RWPE2 (cell line): ENCODE results near the gene NUDT22.

Source experiments
- ATAC-seq: fragments of 200-7000 bp; cut with Tn5 transposase; 3 replicates; pipeline ENCODE4 v1.9.1; 2021; ENCODE audit warnings: low read depth
- DNase-seq: peaks from one replicate; pipeline ENCODE4 v3.0.0-alpha.2; 2020; ENCODE audit warnings: low spot score
- H3K27ac ChIP-seq: fragments of 450-650 bp; 2 replicates; pipeline ENCODE4 v1.5.1; 2017; ENCODE audit warnings: mild to moderate bottlenecking; ENCODE audit not compliant: poor library complexity, severe bottlenecking
- H3K27me3 ChIP-seq: fragments of 250-450 bp; sonication (Bioruptor Pico); 2 replicates; pipeline ENCODE4 v1.5.1; 2021; ENCODE audit warnings: mild to moderate bottlenecking, moderate library complexity; ENCODE audit not compliant: insufficient read depth, poor library complexity, severe bottlenecking
- H3K36me3 ChIP-seq: fragments of 250-450 bp; sonication (Bioruptor Pico); 2 replicates; pipeline ENCODE4 v1.5.1; 2020; ENCODE audit warnings: low read depth, mild to moderate bottlenecking, moderate library complexity
- H3K4me1 ChIP-seq: fragments of 250-450 bp; sonication (Bioruptor Pico); 2 replicates; pipeline ENCODE4 v1.5.1; 2021; ENCODE audit warnings: mild to moderate bottlenecking, moderate library complexity; ENCODE audit not compliant: insufficient read depth, poor library complexity, severe bottlenecking
- H3K4me3 ChIP-seq: fragments of 250-450 bp; sonication (Bioruptor Pico); 2 replicates; pipeline ENCODE4 v1.5.1; 2021; ENCODE audit warnings: mild to moderate bottlenecking, moderate library complexity; ENCODE audit not compliant: severe bottlenecking
- H3K9me3 ChIP-seq: fragments of 250-450 bp; sonication (Bioruptor Pico); 2 replicates; pipeline ENCODE4 v1.5.1; 2021; ENCODE audit warnings: mild to moderate bottlenecking, moderate library complexity; ENCODE audit not compliant: severe bottlenecking
- TF ChIP-seq, protein P1 (sequence below): fragments of 450-650 bp; IDR thresholded peaks from one replicate; pipeline ENCODE4 v1.5.1; 2017; ENCODE audit warnings: mild to moderate bottlenecking, moderate library complexity; ENCODE audit not compliant: poor library complexity, severe bottlenecking

The NUDT22 gene

DNA sequence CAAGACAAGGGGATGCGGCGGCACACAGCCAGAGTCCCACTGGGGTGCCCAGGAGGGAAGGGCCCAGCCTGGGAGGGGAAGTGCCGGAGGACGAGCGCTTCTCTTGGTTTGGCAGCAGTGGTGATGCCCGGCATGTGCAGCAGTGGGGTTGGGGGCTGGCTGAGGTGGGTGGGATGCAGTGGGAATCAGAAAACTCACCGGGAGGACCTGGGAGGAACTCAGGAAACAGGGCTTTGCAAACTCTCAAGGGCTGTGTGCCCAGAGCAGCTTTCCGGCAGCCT is 16.6 kb upstream of the NUDT22 start:
- Histone ChIP-seq H3K27me3 (no peaks in the 10 kb centered on the region), H3K4me1 (no peaks in the 10 kb centered on the region), H3K9me3 (no peaks in the 10 kb centered on the region), H3K36me3 (peaks cover 21% of the 10 kb centered on the region), H3K27ac (no peak overlapping the region), H3K4me3 (no peak overlapping the region)
- DNase-seq (no peak), ATAC-seq (no peak)
- TF ChIP-seq, protein P1, sequence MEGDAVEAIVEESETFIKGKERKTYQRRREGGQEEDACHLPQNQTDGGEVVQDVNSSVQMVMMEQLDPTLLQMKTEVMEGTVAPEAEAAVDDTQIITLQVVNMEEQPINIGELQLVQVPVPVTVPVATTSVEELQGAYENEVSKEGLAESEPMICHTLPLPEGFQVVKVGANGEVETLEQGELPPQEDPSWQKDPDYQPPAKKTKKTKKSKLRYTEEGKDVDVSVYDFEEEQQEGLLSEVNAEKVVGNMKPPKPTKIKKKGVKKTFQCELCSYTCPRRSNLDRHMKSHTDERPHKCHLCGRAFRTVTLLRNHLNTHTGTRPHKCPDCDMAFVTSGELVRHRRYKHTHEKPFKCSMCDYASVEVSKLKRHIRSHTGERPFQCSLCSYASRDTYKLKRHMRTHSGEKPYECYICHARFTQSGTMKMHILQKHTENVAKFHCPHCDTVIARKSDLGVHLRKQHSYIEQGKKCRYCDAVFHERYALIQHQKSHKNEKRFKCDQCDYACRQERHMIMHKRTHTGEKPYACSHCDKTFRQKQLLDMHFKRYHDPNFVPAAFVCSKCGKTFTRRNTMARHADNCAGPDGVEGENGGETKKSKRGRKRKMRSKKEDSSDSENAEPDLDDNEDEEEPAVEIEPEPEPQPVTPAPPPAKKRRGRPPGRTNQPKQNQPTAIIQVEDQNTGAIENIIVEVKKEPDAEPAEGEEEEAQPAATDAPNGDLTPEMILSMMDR: no peak

DNA sequence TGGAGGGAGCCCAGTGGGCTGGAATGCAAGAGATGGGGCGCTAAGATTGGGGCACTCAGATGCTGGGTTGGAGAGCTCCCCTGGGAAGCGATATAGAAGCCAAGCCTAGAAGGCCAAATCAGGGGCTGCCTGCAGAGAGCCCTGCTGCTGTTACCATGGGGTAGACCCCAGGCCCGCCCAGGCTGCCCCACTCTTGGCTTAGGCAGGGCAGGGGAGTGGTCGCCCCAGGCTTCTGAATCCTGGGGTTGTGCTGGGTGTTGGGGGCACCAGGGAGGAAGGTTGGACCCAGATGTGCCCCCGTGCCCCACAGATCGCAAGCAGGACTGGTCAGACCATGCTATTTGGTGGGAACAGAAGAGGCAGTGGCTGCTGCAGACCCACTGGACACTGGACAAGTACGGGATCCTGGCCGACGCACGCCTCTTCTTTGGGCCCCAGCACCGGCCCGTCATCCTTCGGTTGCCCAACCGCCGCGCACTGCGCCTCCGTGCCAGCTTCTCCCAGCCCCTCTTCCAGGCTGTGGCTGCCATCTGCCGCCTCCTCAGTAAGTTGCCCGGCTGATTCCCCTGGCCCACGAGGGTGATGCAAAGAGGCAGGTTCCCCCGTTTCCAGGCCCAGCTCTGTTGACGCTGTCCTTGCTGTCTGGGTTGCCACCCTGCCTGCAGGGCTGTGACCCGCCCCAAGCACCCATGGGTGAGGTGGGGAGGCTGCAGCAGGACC is 15.6 kb upstream of the NUDT22 start:
- TF ChIP-seq, protein P1: no peak
- no peak overlapping the region for H3K27ac ChIP-seq
- DNase-seq: no peak
- H3K36me3 ChIP-seq: peaks cover 12% of the 10 kb centered on the region
- H3K27me3 ChIP-seq: no peaks in the 10 kb centered on the region
- H3K4me1 ChIP-seq: no peaks in the 10 kb centered on the region
- no peak overlapping the region for H3K4me3 ChIP-seq
- ATAC-seq: no peak
- H3K9me3 ChIP-seq: no peaks in the 10 kb centered on the region

DNA sequence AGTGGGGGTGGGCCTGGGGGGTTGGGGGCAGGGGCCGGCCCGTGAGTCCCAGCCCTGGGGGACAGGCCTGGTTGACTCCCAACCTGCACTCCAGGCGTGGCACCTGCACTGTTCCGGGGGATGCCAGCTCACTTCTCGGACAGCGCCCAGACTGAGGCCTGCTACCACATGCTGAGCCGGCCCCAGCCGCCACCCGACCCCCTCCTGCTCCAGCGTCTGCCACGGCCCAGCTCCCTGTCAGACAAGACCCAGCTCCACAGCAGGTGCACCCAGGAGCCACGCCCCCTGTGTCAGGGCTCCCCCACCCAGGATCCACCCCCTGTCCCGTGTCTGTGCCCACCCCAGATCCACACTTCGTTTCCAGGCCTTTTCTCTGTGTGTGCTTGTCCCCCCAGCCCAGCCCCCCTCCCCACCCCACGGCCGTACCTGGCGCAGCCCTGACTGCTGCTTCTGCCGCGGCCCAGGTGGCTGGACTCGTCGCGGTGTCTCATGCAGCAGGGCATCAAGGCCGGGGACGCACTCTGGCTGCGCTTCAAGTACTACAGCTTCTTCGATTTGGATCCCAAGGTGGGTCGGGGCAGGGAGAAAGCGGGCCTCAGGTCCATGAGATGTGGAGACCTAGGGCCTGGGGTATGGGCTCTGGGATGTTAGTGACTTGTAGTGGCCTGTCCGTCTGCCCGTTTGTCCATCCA is 14.7 kb upstream of the NUDT22 start:
- TF ChIP-seq, protein P1: no peak
- no peak overlapping the region for H3K4me3 ChIP-seq
- no peaks in the 10 kb centered on the region for H3K4me1 ChIP-seq
- DNase-seq (no peak), ATAC-seq (no peak)
- H3K36me3 ChIP-seq: peaks cover 7% of the 10 kb centered on the region
- no peaks in the 10 kb centered on the region for H3K9me3 ChIP-seq
- no peak overlapping the region for H3K27ac ChIP-seq
- no peaks in the 10 kb centered on the region for H3K27me3 ChIP-seq

DNA sequence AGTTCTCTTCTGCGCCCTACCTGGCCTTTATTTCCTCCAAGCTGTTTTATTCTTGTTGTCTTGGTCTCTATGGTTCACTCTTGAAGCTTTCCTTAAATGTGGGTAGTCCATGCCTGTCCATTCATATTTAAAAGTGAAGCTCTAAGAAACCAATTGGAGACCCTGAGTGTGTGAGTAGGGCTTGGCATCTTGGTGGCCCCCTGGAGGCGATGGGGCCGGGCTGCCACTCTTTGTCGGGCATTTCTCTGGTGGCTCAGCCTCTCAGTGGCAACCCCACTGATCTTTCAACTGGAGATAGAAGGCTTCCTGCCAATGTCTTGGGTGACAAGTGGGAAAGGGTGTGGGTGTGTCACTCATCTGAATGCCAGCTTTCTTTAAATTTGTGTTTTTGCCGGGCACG is 9.2 kb upstream of the NUDT22 start:
- DNase-seq (no peak), ATAC-seq (no peak)
- no peaks in the 10 kb centered on the region for H3K4me1 ChIP-seq
- H3K9me3 ChIP-seq: no peaks in the 10 kb centered on the region
- H3K4me3 ChIP-seq: no peak overlapping the region
- no peaks in the 10 kb centered on the region for H3K27me3 ChIP-seq
- H3K27ac ChIP-seq: no peak overlapping the region
- TF ChIP-seq, protein P1: no peak
- no peaks in the 10 kb centered on the region for H3K36me3 ChIP-seq

DNA sequence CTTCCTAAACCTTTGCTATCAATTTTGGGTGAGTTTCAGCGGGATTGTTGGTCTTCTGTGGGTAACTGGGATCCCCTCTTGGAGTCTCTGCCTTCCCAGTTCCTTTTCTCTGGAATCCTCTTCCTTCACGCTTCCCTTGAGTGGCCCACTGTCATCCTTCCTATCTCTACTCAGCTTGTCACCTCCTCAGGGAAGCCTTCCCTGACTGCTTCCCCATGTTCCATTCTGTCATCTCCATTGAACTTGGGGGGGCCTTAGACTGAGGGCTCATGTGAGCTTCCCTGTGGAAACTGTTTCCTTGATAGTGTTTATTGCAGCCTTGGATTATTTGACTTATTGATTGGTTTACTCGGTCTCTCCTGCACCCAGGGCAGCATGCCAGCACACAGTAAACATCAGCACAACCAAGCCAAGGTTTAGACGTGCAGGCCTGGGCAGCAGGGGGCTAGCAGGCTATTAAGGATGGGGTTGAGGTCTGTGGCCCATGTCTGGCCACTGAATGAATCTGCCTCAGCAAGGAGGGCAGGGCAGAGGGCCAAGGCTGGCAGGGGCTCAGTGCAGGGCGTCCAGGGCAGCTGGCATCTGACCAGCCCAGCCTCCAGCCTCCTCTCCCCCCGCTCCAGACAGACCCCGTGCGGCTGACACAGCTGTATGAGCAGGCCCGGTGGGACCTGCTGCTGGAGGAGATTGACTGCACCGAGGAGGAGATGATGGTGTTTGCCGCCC is 7.3 kb upstream of the NUDT22 start:
- Histone ChIP-seq H3K4me1 (peaks cover 1% of the 10 kb centered on the region), H3K9me3 (no peaks in the 10 kb centered on the region), H3K27me3 (no peaks in the 10 kb centered on the region), H3K27ac (no peak overlapping the region), H3K4me3 (no peak overlapping the region), H3K36me3 (no peaks in the 10 kb centered on the region)
- no peak for ATAC-seq
- no peak for DNase-seq
- TF ChIP-seq, protein P1: no peak
